ENCODE results near the gene ESPN.

The ESPN gene

DNA sequence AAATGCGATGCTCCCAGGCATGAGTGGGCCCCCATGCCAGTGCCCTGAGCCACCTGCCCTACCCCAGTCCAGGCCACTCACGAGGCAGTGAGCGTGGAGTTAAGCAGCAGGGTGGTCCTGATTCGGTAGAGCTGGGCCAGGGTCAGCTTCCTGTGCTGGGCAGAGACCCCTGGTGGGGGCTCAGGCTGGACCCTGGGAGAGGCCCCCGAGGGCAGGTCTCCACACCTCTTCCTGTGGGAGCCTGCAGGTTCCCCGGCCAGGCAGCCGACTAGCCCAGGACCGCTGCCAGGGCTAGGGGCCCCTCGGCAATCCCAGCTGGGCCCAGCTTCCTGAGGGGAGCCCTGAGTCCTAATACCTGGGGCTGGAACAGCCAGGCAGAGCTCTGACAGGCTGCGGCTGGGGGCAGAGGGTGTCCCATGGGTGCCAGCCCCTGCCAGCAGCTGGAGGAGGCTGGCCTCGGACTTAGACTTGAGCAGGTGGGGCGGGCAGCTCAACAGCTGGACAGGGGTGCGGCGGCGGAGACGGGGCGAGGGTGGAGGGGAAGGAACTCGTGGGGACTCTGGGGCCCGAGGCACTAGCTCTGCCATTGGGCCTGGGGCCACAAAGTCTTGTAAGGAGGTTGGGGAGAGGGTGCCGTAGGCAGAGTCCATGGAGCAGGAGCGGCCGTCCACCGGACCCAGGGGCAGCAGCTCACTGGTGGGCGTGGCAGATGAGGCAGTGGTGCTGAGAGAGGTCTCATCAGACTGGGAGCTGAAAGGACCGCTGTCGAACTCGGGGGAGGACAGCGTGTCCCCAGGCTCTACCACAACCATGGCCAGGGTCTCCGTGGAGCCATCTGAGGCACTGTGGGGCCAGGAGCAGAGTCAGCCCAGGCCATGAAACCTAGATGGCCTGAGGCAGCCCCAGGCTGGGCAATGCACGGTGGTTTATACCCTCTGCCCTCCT is 43.4 kb downstream of the ESPN start:
- DNase-seq = no peak

GRCh38 chr1:6468729-6469461 is 44.3 kb downstream of the ESPN start:
- no peak for DNase-seq

GRCh38 chr1:6470132-6471085 is 45.8 kb downstream of the ESPN start:
- DNase-seq = no peak

- DNase-seq = no peak
These were observed 46.8 kb downstream of the ESPN start for GRCh38 chr1:6471086-6471969.

GRCh38 chr1:6471970-6472368 is 47.4 kb downstream of the ESPN start:
- DNase-seq = no peak

- no peak for DNase-seq
These were observed 47.8 kb downstream of the ESPN start for GRCh38 chr1:6472391-6472790.

- no peak for DNase-seq
These were observed 48.6 kb downstream of the ESPN start for GRCh38 chr1:6473156-6473555.

GRCh38 chr1:6473974-6474814 is 49.6 kb downstream of the ESPN start:
- no peak for DNase-seq

GRCh38 chr1:6474815-6475282 is 50.3 kb downstream of the ESPN start:
- no peak for DNase-seq

- DNase-seq = peak; percentile 76
These were observed 51.0 kb downstream of the ESPN start for GRCh38 chr1:6475381-6476133.

DNA sequence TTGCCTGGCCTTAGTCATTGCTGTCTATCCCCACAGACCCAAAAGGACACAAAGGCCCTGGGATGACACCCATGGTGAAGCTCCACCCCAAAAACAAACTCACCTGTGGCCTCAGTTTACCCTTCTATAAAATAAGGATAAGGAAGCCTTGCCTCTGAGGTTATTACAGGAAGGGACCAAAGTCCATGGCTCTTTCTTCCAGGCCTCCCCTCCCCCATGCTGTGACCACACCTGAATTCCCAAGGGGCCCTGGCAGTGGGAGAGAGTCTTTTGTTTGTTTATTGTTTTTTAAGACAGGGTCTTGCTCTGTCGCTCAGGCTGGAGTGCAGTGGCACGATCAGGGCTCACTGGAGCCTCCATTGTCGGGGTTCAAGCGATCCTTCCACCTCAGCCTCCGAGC is 51.9 kb downstream of the ESPN start:
- no peak for DNase-seq

DNA sequence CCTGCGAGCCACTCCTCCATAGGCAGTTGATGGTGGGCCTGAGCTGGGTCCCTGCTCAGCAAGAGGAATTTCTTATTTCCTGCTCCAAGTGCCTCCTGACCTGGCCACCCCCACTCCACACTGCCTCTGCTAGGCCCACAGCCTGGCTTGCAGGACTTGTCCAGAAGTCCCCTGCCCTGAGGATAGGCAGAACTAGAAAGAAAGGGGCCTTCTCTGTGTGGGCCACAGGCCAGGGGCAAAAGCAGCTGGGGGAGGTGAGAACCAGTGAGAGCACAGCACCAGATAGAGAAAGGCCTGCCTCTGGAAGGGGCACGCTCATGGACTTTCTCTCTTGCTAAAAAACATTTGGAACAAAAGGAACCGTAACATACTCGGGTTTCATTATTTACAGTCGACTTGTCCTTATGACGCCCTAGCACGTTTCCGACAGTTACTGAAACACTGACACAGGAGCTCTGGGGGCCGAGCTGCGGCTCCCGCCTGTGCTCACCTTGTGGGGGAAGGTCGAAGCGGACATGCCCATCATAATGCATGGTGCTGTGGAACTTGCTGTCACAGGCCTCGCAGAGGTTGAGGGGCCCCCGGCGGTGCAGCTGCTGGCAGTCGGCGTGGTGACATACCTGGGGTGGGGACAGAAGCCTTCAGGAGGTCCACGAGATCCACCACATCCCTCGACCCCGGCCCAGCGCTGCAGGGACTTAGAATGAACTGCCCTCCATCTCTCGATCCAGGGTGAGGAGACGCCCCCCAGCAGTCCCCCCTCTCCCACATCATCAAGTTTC is 52.7 kb downstream of the ESPN start:
- DNase-seq = no peak

DNA sequence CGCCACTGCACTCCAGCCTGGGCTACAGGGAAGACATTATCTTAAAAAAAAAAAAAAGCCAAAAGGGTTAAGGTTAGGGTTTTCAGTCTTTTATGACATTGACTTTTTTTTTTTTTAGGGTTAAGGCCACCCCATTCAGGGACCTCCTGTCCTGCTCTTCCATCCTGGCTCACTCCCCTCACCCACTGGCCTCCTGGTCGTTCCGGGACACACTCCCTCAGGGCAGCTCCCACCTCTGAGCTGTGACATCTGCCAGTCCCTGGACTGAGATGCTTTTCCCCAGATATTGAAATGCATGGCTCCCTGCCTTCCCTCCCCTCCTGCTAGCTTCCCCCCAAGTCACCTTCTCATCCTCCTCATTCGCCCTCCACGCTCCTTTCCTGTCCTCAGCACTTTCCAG is 57.2 kb downstream of the ESPN start:
- DNase-seq = no peak

DNA sequence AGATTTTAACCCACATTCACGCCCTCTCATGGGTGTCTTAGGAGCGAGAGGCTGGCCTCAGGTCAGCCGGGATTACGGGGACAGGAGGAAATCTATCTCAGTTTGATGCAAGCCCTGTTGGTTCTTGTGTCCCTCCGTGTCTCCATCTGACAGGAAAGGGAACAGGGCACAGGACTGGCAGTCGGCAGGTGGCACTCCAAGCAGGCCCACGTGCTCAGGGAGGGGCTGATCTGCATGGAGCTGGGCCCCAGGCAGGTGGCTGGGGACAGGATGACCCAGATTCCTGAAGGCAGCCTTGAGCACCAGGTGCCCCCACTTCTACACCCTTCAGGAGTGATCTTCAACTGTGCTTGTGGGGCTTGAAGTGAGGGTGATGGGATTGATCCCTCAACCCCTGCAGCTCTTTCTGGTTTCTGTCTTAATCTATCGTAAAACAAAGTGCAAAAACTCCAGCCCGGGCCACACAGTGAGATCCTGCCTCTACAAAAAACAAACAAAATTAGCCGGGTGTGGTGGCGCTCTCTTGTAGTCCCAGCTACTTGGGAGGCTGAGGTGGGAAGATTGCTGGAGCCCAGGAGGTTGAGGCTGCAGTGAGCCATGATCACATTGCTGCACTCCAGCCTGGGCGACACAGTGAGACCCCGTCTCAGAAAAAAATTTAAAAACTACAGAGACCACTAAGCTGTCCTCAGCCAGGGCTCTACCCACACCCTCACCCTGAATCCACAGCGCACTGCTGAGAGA is 58.6 kb downstream of the ESPN start:
- no peak for DNase-seq

GRCh38 chr1:6483761-6484117 is 59.2 kb downstream of the ESPN start:
- DNase-seq = no peak

- DNase-seq = no peak
These were observed 60.2 kb downstream of the ESPN start for GRCh38 chr1:6484826-6485167.

GRCh38 chr1:6485168-6486101 is 60.9 kb downstream of the ESPN start:
- no peak for DNase-seq

Measured in activated CD4-positive, alpha-beta T cell treated with anti-CD3 and anti-CD28 coated beads for 1 hour (primary cell).